Bone marrow (tissue), 2 donors: ENCODE results near the gene DOCK1.
"Not testable (repeated sequence)": the region's sequence is repeated elsewhere in the genome, so short reads cannot be mapped to it uniquely, and the experiment has no call there.

Experiments used
- DNase-seq, 2 donors: peaks; one replicate each; lab custom pipeline; 2025; lab: John Stamatoyannopoulos, UW

Gene DOCK1

DNA sequence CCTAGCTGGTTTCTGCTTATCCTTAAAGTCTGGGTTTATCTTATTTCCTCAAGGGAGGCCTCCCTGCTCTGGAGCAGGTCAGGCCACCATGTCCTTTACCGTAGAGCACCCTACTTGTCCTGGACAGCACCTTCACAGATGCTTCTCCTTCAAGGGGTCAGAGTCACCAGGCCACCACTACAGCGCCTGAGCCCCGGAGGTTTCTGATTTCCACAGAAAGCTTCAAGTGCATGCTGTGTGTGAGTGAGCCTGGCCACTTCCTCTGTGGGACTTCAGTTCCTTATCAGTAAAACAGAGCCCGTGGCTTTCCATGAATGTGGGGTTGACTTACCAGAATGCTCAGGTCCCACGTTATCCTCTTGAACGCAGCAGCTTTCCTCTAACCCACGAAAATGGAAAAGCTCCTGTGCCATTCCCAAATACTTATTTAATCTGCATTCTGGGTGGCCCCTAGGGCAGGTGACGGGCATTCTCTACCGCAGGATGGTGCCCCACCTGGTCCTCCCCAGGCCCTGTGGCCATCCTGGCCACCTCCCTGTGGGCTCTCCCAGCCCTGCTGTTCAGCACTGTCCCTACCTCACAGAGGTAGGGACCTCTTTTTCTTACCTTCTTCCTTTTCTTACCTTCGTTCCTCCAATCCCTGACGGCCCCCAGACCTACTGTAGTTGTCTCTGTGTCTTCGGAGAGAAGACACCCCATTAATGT, 1.4 kb upstream of the DOCK1 start:
- DNase-seq = no peak

- DNase-seq = no peak
Observed at GRCh38 chr10:126904516-126904817, 761 bp upstream of the DOCK1 start.

DNA sequence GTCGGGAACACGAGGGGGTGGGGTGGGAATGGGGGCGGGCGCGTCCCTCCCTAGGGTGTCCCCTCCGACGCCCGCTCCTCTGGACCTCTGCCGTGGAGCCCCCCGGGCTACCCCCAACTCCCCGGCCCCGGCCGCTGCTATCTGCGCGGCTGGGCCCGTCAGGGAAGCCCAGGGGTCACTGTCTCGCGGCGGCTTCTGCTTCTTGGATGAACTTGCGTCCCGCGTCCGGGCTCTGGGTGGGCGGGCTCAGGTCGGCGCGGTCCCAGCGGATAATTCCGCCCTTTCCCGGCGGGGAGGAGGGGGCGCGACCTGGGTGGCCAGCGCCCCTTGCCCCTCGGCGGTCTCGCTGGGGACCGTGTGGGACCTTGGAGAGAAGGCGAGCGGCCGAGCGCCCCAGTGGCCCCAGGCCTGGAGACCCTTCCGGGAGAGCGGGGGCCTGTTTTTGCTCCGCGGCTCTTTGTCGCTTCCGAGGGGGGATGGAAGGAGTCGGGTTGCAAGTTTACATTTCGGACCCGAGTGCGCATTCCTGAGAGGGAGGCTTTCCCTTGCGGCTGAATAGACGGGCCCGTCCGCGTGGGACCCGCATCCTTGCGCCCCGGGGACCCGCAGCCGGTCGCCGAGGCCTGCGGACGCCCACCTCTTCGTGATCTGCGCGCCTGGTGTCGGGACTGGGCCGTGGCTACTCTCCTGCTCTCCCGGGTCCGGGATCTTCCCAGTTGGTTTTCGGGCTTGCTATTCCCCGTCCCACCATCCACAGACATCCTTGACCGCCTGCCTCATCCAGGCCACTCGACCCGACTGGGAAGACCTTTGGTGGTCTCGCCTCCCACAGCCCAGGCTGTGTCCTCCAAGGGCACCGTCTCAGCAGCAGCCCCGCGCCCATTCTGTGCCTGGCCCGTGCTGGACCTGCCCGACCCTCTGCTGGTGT, 812 bp downstream of the DOCK1 start:
- no peak for DNase-seq

DNA sequence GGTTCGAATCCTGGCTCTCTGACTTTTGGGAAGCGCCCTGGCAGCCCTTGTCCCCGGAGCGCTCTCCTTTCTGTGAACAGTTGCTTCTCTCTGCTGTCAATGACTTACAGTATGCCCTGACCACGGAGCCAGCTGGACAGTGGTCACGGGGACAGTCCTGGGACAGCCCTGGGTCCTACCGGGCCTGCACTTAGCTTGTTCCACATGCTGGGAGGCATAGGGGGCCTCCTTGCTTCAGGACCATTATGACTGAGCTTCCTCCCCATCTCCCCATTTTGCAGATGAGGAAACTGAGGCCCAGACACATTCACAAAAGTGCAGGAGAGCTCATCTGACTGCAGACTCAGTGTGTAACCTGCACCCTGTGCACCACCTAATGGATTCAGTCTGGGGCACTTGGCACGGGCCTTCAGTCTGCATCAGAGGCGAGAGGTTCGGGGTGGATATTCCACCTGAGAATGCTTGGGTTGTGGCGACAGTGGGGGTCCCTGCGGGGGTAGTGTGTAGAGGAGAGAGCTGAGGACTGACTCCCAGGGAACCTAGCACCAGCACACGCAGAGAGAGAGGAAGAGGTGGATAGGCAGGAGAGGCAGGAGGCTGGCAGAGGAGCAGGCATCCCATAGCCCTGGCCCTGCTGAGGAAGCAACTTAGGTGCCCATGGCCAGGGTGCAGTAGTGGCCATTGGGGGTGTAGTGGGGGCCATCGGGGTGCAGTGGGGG, 1.6 kb downstream of the DOCK1 start:
- no peak for DNase-seq

DNA sequence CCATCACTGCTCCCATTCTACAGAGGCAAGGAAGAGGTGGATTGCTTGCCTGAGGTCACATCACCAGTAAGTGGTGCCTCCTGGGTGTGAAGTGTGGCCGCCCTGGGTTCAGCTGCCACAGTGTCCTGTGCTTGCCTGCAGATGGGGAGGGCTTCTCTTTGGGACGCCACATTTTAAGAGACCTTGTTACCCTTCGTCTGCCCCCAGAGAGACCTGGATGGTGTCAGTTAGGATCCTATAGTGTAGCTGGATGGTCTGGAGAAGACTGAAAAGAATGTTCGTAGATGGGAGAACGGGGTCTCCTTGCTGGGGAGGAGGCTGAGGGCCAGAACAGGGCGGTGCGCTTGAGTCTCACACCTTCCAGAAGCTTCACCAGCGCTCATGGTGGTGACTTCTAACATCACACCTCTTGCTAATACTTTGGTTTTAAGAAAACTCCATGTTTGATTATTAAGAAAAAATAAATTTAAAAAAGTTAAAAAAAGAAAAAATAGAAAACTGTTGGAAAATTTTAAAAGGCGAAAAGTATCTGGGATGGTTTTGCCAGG, 2.3 kb downstream of the DOCK1 start:
- DNase-seq = no peak

GRCh38 chr10:126908225-126908624, 3.0 kb downstream of the DOCK1 start:
- DNase-seq = no peak

GRCh38 chr10:126908729-126909128, 3.5 kb downstream of the DOCK1 start:
- no peak for DNase-seq

DNA sequence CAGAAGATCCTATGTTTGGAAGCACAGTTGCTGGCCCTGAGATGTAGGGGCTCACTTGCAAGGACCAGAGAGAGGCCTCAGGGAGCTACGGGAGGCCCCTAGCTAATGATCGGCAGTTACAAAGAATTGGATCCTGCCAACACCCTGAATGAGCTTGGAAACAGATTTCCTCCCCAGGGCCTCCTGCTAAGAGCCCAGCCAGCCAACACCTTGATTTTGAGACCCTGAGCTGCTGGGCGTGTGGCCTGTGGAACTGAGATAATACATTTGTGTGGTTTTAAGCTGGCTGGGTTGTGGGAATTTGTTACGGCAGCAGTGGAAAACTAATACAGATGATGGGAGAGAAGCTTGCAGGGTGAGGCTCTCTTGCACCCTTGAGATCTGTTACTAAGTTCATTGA, 3.9 kb downstream of the DOCK1 start:
- DNase-seq = no peak

DNA sequence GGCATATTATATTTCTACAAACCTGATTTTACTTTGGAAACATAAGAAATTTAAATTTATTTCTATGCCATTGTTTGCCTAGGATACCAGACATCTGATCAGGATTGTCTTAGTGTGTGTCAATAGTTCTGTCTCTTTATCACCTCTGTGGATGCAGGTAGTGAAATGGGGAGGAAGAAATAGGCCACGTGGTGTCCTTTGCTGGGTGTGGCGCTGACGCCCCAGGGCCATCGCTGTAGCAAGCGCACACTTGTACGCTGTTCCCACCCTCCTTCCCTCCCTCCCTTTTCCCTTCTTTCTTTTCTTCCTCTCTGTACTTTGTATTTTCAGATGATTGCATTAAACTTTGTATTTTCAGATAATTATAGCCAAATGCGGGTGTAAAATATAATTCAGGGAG, 5.0 kb downstream of the DOCK1 start:
- no peak for DNase-seq

DNA sequence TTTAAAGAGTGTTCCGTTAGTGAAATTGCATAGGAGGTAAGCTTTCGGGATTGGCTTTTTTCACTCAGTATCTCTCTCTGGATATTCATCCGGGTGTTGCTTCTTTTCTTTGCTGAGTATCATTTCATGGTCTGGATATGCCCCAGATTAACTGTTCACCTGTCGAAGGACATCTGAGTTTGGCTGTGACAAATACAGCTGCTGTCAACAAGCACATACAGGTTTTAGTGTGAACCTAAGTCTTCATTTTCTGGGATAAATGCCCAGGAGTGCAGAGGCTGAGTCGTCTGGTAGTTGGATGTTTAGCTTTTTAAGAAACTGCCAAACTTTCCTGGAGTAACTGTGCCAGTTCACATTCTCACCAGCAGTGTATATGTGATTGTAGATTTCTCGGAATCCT, 5.6 kb downstream of the DOCK1 start:
- DNase-seq = no peak

DNA sequence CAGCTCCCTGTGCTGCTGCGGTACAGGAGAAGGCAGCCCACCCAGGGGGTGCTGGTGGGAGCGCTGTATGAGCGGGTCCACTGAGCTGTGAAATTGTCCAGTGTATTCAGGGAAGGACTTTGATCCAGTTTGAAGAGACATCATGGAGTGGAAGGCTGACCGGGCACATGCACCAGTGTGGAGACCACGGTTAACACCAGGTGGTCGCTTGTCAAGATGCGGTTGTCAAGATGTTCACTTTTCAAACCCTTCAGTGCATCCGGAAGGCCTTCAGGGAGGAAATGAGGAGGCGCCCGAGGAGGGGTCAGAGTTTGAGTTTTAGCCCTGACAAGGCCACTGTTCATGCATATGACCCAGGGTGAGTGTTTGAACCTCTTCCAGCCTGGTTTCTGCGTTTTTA, 6.1 kb downstream of the DOCK1 start:
- no peak for DNase-seq

GRCh38 chr10:126913316-126913715, 8.1 kb downstream of the DOCK1 start:
- no peak for DNase-seq

DNA sequence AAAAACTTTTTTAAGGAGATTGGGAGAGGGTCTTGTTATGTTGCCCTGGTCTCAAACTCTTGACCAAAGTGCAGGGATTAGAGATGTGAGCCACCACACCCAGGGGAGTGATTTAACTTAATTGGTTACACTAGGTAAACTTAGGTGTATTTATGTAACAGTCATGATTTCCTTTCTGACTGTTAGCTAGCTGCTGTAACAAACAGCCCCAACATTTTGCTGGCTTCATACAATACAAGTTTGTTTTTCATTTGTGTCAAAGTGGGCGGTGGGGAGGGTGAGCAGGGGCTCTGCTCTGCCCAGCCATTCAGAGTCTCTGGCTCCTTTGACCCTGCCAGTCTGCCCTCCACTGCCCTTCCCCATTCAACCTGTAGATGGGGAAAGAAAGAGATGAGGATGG, 9.3 kb downstream of the DOCK1 start:
- no peak for DNase-seq

DNA sequence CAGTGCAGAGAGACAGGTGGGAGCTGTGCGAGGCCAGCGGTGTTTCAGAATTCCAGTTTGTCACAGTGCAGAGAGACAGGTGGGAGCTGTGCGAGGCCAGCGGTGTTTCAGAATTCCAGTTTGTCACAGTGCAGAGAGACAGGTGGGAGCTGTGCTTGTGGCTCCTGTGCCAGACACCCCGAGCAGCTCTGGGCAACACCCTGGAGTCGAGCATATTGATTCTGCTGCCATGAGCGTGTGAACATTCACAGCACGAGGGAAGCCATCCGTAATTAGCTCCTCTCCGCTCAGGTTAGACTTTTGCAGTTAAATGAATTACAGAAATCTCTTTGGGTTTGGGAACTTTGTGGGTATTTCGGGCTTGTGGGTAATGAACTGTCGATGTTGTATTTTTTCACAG, 11.7 kb downstream of the DOCK1 start:
- not testable (repeated sequence) for DNase-seq

DNA sequence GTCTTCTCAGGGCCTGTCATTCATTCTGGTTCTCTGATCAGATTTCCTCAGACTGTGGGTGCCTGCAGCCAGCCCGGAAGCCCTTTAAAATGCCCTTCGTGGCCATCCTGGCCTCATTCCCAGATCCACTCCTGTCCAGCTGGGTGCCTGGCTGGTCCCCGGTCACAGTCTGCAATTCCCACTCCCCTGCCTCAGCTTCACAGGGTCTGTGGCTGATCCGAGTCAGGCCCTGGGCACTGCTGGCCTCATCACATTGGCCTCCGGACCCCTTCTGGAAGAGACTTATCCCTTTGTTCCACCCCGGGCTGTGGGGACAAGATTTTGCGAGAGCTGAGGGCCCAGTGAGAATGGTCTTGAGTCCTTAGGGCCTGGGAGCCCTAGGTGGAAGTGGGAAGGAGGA, 12.1 kb downstream of the DOCK1 start:
- no peak for DNase-seq

- DNase-seq = no peak
Observed at GRCh38 chr10:126917975-126918908, 13.0 kb downstream of the DOCK1 start.

DNA sequence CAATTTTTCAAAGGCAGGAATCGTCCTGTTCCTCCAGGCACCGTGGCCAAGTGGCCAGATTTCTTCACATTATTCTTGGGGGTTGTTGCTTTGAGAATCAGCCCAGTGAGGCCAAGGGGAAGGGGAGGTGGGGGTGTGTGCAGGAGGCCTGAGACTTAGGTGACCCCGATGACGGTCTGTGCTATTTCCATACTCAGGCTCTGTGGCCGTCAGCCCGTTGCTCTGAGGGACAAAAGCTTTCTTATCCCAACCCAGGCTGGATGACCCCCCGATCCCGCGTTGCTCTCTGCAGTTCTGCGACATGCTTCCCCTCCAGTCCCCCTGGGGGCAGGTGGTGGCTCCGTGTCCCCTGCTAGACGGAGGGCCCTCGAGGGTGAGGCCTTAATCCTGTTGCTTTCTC, 14.2 kb downstream of the DOCK1 start:
- no peak for DNase-seq

DNA sequence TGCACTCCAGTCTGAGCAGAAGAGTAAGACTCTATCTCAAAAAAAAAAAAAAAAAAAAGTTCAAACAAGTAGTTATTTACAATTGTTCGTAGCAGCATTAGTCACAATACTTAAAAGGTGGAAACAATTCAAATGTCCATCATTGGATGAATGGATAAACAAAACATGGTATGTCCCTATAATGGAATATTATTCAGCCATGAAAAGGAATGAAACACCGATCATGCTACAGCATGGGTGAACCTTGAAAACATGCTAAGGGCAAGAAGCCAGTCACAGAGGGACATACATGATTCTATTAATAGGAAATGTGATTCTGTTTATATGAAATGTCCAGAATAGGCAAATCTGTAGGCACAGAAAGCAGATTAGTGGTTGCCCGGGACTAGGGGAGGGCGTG, 15.9 kb downstream of the DOCK1 start:
- DNase-seq = no peak

- no peak for DNase-seq
Observed at GRCh38 chr10:126921974-126922525, 16.8 kb downstream of the DOCK1 start.

GRCh38 chr10:126924180-126924914, 19.1 kb downstream of the DOCK1 start:
- no peak for DNase-seq

DNA sequence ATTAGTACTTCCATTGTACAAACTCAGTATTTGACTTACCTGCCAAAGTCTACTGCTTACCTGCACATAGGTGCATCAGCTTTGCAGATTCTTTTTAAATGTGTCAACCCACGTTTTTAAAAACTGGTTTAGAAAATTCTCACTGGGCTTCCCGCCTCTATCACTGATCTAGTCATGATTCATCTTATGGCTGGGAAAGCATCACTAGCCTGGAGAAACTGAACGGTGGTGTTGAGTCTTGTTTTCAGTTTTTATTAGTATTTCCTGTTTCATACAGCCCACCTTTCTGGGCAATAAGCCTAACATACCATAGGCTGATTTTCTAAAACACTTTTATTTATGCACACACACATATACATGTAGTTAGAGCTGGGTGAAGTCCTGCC, 19.7 kb downstream of the DOCK1 start:
- DNase-seq = no peak
